HG03066 (cell line): Measurements from ENCODE around the gene PSMA5.

ENCODE experiments used
- ATAC-seq: cut with Tn5 transposase; IDR thresholded peaks from one replicate; pipeline ENCODE4 v1.9.1; 2021; ENCODE audit warnings: low read depth; ENCODE audit not compliant: unreplicated experiment

Gene PSMA5

GRCh38 chr1:109371341-109371739, 54.9 kb downstream of the PSMA5 start:
- no peak for ATAC-seq

DNA sequence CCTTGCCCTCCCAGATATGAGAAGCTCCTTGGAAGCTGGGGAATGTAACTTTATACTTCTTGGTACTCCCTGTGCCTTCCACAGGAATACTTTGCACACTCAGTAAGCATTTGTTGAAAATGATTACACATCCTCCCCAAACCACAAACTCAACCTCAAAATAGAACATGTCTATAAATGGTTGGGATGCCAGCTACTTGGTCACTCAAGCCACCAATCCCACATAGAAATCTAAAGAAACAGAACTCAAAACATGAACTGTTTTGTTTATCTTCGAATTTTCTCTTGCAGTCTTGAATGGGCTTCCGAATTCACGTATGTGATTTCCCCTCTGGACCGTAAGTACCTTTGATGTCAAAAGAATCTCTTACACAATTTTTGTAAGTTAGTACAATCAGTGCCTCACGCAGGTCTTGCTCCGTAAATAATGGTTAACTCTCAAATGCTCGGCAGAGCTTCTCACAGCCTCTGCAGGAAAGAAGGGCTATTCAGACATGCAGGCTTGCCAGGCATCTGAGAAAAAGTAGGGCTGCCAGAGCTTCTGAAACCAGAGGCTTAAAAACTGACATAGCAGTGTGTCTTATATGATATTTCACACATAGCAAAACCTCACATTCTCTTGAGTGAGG, 55.4 kb downstream of the PSMA5 start:
- ATAC-seq, result no peak

DNA sequence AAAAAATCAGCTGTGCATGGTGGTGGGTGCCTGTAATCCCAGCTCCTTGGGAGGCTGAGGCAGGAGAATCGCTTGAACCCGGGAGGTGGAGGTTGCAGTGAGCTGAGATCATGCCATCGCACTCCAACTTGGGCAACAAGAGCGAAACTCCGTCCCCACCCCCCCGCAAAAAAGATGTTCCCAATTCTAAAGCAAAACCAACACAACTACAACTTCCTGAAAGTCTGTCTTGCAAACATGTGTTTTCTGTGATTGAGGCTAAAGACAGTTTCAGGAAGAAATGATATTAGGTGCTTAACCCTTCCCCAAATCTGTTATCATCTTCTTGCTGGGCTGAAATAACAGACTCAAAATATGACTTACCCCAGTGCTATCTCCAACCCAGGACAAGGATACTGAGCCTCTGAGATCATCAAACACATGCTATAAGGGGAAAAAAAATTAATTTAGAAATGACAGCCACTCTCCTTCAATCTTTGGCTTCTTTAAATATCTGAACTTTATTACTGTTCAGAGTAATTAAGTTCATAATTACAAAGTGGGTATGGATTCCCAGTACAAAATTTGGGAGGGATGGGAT, 57.0 kb downstream of the PSMA5 start:
- no peak for ATAC-seq

DNA sequence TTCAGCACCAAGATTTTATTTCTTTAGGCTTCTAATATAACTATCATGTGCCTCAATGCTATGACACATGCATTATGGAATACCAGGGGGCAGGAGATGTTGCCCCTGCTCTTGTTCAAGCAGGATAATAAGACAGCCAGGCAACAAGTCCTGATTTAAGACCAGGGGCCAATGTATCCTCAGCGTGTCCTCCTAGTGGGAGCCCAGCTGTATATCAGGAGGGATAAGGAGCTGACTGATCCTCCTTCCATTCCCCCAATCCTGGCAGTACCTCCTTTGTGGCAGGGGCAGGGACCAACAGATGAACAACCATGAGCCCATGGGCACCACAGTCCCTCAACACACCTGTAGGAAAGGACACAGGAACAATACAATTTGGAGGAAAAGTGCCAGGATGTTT, 57.8 kb downstream of the PSMA5 start:
- no peak for ATAC-seq

- ATAC-seq, result no peak
Measured at GRCh38 chr1:109367626-109368025, 58.6 kb downstream of the PSMA5 start.

DNA sequence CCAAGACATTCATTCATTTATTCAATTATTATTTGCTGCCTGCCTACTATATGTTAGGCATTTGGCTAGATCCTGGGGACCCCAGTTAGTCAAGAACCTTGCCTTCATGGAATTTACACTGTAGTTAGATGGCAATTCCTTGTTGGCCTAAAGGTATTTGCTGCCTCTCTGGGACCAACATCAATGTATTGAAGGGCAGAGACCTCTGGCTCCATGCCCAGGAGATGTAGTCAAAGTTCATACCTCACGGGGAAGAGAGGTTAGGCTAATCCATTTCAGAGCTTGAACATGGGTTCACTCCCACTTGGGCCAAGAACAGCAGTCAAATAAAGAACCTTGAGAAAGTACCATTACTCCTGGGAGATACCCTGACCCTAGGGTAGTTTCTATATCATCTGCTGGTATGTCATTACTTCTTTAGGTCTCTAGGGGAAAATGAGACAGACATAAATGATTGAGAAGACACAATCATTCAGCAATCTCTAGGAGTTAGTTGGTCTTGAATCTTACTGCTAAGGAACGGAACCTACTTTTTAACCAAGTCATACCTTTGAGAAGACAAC, 60.5 kb downstream of the PSMA5 start:
- ATAC-seq, result no peak

DNA sequence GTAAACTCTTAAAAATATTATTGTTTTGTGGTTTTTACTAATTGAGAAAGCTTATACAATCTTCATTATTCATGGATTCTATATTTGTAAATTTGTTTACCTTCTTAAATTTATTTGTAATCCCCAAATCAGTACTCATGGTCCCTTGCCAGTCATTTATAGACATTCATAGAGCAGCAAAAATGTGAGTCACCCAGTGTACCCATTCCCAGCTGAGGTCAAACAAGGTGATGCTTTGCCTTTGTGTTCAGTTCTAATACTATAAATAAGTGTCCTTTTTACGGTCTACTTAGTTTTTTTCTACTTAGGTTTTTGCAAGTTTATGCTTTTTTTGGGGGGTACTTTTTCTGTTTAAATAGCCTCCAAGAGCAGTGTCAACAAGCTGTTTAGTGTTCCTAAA, 64.6 kb downstream of the PSMA5 start:
- no peak for ATAC-seq

DNA sequence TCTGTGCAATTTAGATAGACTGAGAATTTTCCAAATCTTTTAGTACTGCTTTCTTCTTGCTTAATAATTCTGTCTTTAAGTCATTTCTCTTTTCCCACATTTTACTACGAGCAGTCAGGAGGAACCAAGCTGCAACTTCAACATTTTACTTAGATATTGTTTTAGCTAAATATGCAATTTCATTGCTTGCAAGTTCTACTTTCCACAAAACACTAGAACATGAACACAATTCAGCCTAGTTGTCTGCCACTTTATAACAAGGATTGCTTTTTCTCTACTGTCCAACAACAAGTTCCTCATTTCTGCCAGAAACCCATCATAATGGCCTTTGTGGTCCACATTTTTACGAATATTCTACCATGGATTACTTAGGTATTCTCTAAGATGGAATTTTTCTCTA, 65.2 kb downstream of the PSMA5 start:
- ATAC-seq, result no peak

- no peak for ATAC-seq
Measured at GRCh38 chr1:109357616-109358015, 68.6 kb downstream of the PSMA5 start.

DNA sequence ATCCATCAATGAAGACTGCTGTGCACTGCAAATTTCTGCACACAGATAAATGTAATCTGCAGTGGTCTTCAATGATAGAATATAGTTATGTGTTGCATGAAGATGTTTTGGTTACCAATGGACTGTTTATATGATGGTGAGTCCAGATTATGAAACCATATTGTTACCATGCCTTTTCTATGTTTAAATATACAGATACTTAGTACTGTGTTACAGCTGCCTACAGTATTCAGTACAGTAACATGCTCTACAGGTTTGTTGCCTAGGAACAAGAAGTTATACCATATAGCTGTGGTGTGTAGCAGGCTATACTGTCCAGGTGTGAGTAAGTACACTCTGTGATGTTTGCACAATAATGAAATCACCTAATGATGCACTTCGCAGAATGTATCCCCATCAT, 69.3 kb downstream of the PSMA5 start:
- ATAC-seq, result no peak

DNA sequence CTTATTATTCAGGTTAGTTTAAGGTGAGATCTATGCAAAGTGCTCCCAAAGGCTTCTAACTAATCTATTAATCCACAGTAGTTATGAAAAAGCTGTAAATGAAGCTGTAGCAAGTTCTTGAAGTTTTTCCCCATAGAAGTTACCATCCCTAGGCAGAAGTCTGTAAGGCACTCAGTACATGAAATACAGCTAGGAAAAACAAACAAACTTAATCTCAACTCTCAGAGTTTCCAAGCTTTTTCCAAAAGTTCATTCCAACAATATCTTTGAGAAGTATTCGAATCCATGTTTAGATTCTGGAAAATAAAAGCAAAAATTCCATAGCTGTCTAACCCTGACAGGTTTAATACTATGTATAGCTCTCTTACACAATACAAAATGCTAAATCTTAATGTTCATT, 69.7 kb downstream of the PSMA5 start:
- no peak for ATAC-seq

DNA sequence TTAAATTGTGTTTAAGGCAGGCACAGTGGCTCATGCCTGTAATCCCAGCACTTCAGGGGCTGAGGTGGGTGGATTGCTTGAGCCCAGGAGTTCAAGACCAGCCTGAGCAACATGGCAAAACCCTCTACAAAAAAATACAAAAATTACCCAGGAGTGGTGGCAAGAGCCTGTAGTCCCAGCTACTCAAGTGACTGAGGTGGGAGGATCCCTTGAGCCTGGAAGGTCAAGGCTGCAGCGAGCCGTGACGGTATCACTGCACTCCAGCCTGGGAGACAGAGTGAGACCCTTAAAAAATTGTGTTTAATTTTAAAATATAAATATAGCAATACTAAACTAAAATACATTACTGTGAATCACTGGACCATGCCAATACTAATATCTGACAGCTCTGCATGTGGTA, 71.3 kb downstream of the PSMA5 start:
- no peak for ATAC-seq

DNA sequence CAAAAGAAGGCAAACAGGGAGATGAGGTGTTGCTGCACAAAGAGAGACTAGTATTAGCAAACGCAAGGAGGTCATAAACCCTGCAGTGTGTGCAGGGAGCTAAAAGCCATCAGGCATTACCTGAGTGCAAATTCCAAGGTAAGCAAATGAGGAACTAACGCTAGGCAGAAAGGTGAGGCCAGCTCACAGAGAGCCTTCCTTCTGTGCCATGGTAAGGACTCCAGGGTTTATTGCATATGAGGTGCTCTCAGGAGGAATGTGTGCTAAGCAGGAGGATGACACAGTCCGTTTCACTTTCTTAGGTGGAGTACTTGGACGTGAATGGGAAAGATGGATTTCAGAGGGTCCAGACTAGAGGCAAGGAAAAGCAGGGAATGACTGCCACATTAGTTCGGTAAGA, 74.8 kb downstream of the PSMA5 start:
- no peak for ATAC-seq

GRCh38 chr1:109350655-109351054, 75.6 kb downstream of the PSMA5 start:
- no peak for ATAC-seq

- ATAC-seq, result no peak
Measured at GRCh38 chr1:109350182-109350581, 76.1 kb downstream of the PSMA5 start.
